ENCODE data around the gene ZRSR2.

Gene ZRSR2

DNA sequence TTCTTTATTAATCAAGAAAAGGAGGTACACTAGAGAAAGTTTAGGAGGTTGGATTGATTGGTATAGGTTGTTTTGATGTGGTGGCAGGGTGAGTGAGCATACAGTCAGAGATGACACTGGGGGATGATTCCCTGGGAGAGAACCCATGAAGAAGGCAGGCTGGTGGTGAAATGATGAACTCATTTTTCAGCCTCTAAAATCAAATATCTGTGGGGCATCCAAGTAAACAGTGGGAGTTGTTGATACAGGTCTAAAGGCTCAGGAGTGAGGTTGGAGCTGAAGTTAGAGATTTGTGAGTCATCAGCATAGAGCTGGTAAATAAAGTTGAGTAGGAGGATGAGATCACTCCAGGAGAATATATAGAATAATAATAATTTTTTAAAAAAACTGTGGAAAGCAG is 74.3 kb downstream of the ZRSR2 start:
- TF ChIP-seq, protein P1, sequence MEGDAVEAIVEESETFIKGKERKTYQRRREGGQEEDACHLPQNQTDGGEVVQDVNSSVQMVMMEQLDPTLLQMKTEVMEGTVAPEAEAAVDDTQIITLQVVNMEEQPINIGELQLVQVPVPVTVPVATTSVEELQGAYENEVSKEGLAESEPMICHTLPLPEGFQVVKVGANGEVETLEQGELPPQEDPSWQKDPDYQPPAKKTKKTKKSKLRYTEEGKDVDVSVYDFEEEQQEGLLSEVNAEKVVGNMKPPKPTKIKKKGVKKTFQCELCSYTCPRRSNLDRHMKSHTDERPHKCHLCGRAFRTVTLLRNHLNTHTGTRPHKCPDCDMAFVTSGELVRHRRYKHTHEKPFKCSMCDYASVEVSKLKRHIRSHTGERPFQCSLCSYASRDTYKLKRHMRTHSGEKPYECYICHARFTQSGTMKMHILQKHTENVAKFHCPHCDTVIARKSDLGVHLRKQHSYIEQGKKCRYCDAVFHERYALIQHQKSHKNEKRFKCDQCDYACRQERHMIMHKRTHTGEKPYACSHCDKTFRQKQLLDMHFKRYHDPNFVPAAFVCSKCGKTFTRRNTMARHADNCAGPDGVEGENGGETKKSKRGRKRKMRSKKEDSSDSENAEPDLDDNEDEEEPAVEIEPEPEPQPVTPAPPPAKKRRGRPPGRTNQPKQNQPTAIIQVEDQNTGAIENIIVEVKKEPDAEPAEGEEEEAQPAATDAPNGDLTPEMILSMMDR (IDR thresholded peaks at IDR 0.05; ENCODE audit: low read depth, low read length, missing control alignments): no peak
- in situ Hi-C loops (cut with HindIII; ENCODE audit: low sequenced_read_pairs): no loop called here
- no peak overlapping the region for H3K4me3 ChIP-seq (ENCODE audit: low read depth, low read length)
- DNase-seq (ENCODE audit: low read depth): no peak

DNA sequence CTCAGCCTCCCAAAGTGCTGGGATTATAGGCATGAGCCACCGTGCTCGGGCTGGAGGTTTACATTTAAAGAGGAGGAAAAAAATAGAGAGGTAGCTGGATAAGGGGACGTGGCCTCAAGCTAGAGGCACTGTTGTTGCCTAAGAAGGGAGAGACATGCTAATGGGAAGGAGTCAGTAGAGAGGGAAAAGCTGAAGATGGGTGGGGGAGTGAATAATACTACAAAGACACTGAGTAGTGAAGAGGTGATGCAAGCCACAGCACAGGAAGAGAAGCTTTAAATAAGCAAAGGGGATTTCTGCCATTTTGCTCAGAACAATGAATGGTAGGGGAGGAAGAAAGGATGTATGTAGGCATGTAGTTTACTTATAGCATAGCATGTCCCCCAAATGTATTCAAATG is 75.9 kb downstream of the ZRSR2 start:
- no peak overlapping the region for H3K4me3 ChIP-seq (ENCODE audit: low read depth, low read length)
- TF ChIP-seq, protein P1 (IDR thresholded peaks at IDR 0.05; ENCODE audit: low read depth, low read length, missing control alignments): no peak
- no peak for DNase-seq (ENCODE audit: low read depth)
- in situ Hi-C loops (cut with HindIII; ENCODE audit: low sequenced_read_pairs): no loop called here

DNA sequence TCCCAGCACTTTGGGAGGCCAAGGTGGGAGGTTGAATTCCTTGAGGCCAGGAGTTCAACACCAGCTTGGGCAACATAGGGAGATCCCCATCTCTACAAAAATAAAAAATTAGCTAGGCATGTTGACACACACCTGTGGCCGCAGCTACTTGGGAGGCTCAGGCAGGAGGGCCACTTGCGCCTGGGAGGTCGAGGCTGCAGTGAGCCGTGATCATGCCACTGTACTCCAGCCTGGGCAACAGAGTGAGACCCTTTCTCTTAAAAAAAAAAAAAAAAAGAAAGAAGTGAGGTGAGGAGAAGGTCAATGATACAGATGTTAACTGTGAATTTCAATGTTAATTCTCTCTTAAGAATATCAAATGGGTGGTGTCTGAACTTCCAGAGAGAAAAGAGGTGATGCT is 79.4 kb downstream of the ZRSR2 start:
- H3K4me3 ChIP-seq (ENCODE audit: low read depth, low read length): no peak overlapping the region
- TF ChIP-seq, protein P1 (IDR thresholded peaks at IDR 0.05; ENCODE audit: low read depth, low read length, missing control alignments): no peak
- in situ Hi-C loops (cut with HindIII; ENCODE audit: low sequenced_read_pairs): no loop called here
- DNase-seq (ENCODE audit: low read depth): no peak

DNA sequence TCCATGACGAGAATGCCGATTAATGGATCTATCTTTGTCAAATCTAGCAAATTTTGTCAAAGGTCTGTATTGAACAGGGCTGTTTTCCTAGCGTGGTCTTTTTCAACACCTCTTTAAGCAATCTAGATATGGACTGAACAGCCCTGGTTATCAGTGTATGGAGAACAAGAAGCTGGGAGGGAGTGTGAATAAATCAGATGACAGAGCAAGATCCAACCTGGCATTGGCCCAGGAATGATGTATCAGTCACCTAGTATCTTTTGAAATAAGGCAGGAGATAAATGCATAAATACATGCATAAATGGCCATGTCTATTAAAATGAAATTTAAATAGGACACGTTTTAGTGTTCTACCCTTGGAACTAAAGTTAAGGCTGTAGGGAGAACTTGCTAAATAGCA is 80.0 kb downstream of the ZRSR2 start:
- DNase-seq (ENCODE audit: low read depth): no peak
- in situ Hi-C loops (cut with HindIII; ENCODE audit: low sequenced_read_pairs): no loop called here
- no peak overlapping the region for H3K4me3 ChIP-seq (ENCODE audit: low read depth, low read length)
- TF ChIP-seq, protein P1 (IDR thresholded peaks at IDR 0.05; ENCODE audit: low read depth, low read length, missing control alignments): no peak
